Measurements from ENCODE around the gene CDK16.

DNA sequence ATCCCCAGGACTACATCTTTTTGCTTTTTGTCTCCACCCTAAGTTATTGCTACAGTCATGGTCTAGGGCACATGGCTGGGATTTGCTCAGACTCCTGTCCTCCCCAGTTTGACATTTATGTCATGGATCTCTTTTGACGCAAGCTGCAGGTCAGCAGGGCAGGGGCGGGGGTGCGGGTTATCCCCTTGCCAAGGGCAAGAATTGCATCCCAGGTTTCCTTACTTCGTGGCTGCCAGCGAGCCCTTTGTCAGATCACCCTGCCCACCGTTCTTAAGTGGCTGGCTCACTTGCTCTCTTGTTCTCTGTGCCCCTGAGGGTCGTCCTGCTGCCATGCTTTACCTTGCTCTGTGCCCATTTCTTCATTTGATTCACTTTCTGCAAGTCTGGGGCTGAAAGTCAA, 45.9 kb upstream of the CDK16 start:
- TF ChIP-seq, protein P1, sequence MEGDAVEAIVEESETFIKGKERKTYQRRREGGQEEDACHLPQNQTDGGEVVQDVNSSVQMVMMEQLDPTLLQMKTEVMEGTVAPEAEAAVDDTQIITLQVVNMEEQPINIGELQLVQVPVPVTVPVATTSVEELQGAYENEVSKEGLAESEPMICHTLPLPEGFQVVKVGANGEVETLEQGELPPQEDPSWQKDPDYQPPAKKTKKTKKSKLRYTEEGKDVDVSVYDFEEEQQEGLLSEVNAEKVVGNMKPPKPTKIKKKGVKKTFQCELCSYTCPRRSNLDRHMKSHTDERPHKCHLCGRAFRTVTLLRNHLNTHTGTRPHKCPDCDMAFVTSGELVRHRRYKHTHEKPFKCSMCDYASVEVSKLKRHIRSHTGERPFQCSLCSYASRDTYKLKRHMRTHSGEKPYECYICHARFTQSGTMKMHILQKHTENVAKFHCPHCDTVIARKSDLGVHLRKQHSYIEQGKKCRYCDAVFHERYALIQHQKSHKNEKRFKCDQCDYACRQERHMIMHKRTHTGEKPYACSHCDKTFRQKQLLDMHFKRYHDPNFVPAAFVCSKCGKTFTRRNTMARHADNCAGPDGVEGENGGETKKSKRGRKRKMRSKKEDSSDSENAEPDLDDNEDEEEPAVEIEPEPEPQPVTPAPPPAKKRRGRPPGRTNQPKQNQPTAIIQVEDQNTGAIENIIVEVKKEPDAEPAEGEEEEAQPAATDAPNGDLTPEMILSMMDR (optimal IDR thresholded peaks at IDR 0.05 in 1 of 3, IDR thresholded peaks at IDR 0.05 in 1 of 3, conservative IDR thresholded peaks at IDR 0.05 in 1 of 3; ENCODE audit: extremely low read depth in 1 of 3, insufficient read depth in 2 of 3, low read length in 3 of 3): no peak
- no peak for TF ChIP-seq EZH2 (IDR thresholded peaks at IDR 0.05; ENCODE audit: low read length)

All from keratinocyte (primary cell).